Heart left ventricle (tissue), 16 donors: Measurements from ENCODE around the gene GLTPD2. TPM values are rescaled to one million over a fixed set of nuclear protein-coding genes. Genes with fewer than 3 reads are reported as not detected.
"Not testable (repeated sequence)": the region's sequence is repeated elsewhere in the genome, so short reads cannot be mapped to it uniquely, and the experiment has no call there.

Experiments
- ATAC-seq, 4 donors: fragments of 200-7000 bp; cut with Tn5 transposase; one replicate each; pipeline ENCODE4 v1.9.1; 2020 to 2022; ENCODE audit warnings: moderate library complexity in 4 of 4, mild to moderate bottlenecking in 3 of 4, moderate number of reproducible peaks in 1 of 4
- DNase-seq, 5 donors: peaks; one replicate each; pipeline ENCODE4 v3.0.0-alpha.2; 2020
- H3K27ac ChIP-seq, 12 donors: fragments of 200-600 bp; sonication (generic) in 4 of 12; one replicate each; pipeline versions ENCODE4 v1.5.0 to v1.8.0; 2016 to 2022; ENCODE audit warnings: mild to moderate bottlenecking in 2 of 12
- H3K27me3 ChIP-seq, 9 donors: fragments of 200-600 bp; sonication (generic) in 2 of 9; one replicate each; pipeline versions ENCODE4 v1.5.1 to v1.8.0; 2016 to 2022; ENCODE audit warnings: mild to moderate bottlenecking in 3 of 9
- H3K36me3 ChIP-seq, 9 donors: fragments of 200-600 bp; sonication (generic) in 2 of 9; one replicate each; pipeline versions ENCODE4 v1.5.0 to v1.8.0; 2018 to 2022; ENCODE audit warnings: mild to moderate bottlenecking in 2 of 9
- H3K4me1 ChIP-seq, 12 donors: fragments of 200-600 bp; sonication (generic) in 4 of 12; one replicate each; pipeline versions ENCODE4 v1.5.0 to v1.8.0; 2016 to 2022; ENCODE audit warnings: mild to moderate bottlenecking in 3 of 12
- H3K4me3 ChIP-seq, 12 donors: fragments of 200-600 bp; sonication (generic) in 4 of 12; one replicate each; pipeline versions ENCODE4 v1.5.0 to v1.8.0; 2017 to 2022; ENCODE audit warnings: mild to moderate bottlenecking in 9 of 12, moderate library complexity in 4 of 12
- H3K9me3 ChIP-seq, 12 donors: fragments of 200-600 bp; sonication (generic) in 4 of 12; one replicate each; pipeline versions ENCODE4 v1.5.0 to v1.8.0; 2016 to 2022; ENCODE audit warnings: mild to moderate bottlenecking in 1 of 12
- POLR2A ChIP-seq, 2 donors: fragments of 450-650 bp; IDR thresholded peaks; one replicate each; pipeline ENCODE4 v1.6.1; 2017; ENCODE audit warnings: antibody characterized with exemption in 2 of 2, mild to moderate bottlenecking in 2 of 2, moderate library complexity in 2 of 2
- WGBS, 4 donors: extraction: QIAGEN DNeasy Blood & Tissue Kit in 2 of 4; methylation state at CpG; one replicate each; pipeline versions ENCODE4 v1.1.5 to v1.1.7; 2013 to 2018; 5-methylcytosine and 5-hydroxymethylcytosine counted together
- intact Hi-C, 10 donors: fragments of 100-400 bp; cut with DNase I; formaldehyde crosslinking; loops; one replicate each; pipeline versions ENCODE4 v1.11.1 to v1.14.2; 2022
- polyA plus RNA-seq, 2 donors: library from polyadenylated mRNA; stranded (reverse); fragments of 200-250 nt; gene quantifications; one replicate each; pipeline ENCODE4 v1.2.3, GENCODE V29; 2013
- total RNA-seq, 9 donors: library from RNA; depleted of rRNA in 2 of 9; stranded (reverse); fragments of >200 nt in 2 of 9; fragmentation: NEBNext Ultra II Directional in 3 of 9; extraction: Animal tissue kit (Norgen Biotek cat#: 25700) in 3 of 9; gene quantifications; one replicate each; pipeline versions ENCODE4 v1.1.0 to v1.2.4, GENCODE V29; 2016 to 2023
- TF ChIP-seq, protein P1 (sequence below), 12 donors: fragments of 200-600 bp; sonication (generic) in 4 of 12; IDR thresholded peaks; one replicate each; pipeline versions ENCODE4 v1.5.0 to v1.8.0; 2018 to 2022; ENCODE audit warnings: antibody characterized with exemption in 12 of 12, mild to moderate bottlenecking in 5 of 12
- donor health status: ischemic (EF 13 %, LVEDD 7.1; RV severe dilation, severe dysfunction).
- donor health status: healthy with polysubstance abuse.
- donor health status: DM: no; HTN: yes; CAD: no.
- donor health status: DM: no; HTN: no; CAD: no.
- donor health status: ischemic (EF 25% LVEDD 6.9; RV normal size, moderate dysfunction).
- donor health status: ischemic (EF 25% LVEDD 5.7; RV mildly dilated, moderate dysfunction).
- donor health status: healthy.
- donor health status: DM: yes; HTN: yes; CAD: no.
- donor health status: ischemic (EF 35%, LVEDD 5.7; RV mildly dilated, moderate dysfunction).
- donor health status: nonischemic (EF 11% LVEDD 7.7; RV severe dilation, severe dysfunction).
- donor health status: DM: yes; HTN: yes; CAD: no.
- donor health status: PGD.
- donor health status: ischemic (EF 29% LVEDD 5.4; RV normal size, mild dysfunction).
- donor health status: nonischemic (EF 23%, LVEDD 6.1; RV moderate dilation, normal function).

Gene GLTPD2
- total and polyA plus RNA-seq, 11 donors, result not detected

DNA sequence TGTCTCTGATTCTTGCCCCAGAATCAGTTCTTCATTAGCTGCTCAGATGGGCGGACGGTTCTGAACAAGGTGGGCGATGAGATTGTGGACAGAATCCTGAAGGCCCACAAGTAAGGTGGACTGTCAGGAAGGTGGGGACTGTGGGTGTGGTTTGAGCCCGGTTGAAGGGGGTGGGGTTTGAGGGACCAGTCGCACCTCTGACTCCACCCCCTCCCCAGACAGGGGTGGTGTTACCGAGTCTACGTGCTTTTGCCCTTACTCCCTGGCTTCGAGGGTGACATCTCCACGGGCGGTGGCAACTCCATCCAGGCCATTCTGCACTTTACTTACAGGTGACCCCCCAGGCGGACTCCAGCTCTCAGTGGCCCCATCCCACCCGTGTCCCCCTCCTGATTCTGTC lies 29.5 kb downstream of the GLTPD2 start:
- ATAC-seq (no peak), DNase-seq (no peak)
- Histone ChIP-seq H3K4me1 (peaks cover 0 to under 1% (median 0%) of the 10 kb centered on the region in 12 donors), H3K9me3 (no peaks in the 10 kb centered on the region), H3K4me3 (no peak overlapping the region), H3K27me3 (no peaks in the 10 kb centered on the region), H3K27ac (no peak overlapping the region), H3K36me3 (peaks cover 0 to 80% (median 39%) of the 10 kb centered on the region in 9 donors)
- no peak for TF ChIP-seq POLR2A (IDR thresholded peaks at IDR 0.05)
- TF ChIP-seq, protein P1, sequence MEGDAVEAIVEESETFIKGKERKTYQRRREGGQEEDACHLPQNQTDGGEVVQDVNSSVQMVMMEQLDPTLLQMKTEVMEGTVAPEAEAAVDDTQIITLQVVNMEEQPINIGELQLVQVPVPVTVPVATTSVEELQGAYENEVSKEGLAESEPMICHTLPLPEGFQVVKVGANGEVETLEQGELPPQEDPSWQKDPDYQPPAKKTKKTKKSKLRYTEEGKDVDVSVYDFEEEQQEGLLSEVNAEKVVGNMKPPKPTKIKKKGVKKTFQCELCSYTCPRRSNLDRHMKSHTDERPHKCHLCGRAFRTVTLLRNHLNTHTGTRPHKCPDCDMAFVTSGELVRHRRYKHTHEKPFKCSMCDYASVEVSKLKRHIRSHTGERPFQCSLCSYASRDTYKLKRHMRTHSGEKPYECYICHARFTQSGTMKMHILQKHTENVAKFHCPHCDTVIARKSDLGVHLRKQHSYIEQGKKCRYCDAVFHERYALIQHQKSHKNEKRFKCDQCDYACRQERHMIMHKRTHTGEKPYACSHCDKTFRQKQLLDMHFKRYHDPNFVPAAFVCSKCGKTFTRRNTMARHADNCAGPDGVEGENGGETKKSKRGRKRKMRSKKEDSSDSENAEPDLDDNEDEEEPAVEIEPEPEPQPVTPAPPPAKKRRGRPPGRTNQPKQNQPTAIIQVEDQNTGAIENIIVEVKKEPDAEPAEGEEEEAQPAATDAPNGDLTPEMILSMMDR (IDR thresholded peaks at IDR 0.05), result no peak
- intact Hi-C loops, result no loop called here
- 78 to 84% (median 83%) methylated on average over 12 of the region's 12 CpGs for WGBS, 4 donors

DNA sequence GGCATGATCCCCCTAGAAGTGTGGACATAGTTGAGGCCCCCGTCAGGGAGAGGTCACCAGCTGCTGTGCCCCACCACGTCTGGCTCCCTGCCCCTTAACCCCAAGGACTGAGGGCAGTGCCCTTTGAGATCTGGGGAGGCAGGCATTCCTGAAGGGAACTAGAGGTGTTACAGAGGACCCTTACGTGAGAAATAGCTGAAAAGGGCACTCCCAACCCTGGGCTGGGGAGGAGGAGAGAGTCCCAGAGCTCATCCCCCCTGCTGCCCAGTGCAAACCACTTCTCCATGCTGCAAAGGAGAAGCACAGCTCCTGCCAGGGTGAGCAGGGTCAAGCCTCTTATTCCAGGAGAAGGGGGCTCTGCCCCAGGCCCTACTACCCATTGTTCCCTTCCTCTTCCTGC lies 34.1 kb downstream of the GLTPD2 start:
- TF ChIP-seq, protein P1 (IDR thresholded peaks at IDR 0.05), result no peak
- no peak for TF ChIP-seq POLR2A (IDR thresholded peaks at IDR 0.05)
- no peaks in the 10 kb centered on the region for H3K9me3 ChIP-seq
- H3K4me3 ChIP-seq, result no peak overlapping the region
- intact Hi-C loops, result loop anchor here in 1 of 10 donors (10.0 kb wide), 1 partner anchor 52 kb away; no protein-coding TSS in a partner anchor
- ATAC-seq (no peak), DNase-seq (no peak)
- H3K27ac ChIP-seq, result no peak overlapping the region
- no peaks in the 10 kb centered on the region for H3K4me1 ChIP-seq
- peaks cover 0 to 48% (median 22%) of the 10 kb centered on the region in 9 donors for H3K36me3 ChIP-seq
- no peaks in the 10 kb centered on the region for H3K27me3 ChIP-seq
- WGBS, 4 donors, result 65 to 91% (median 81%) methylated on average over 3 of the region's 3 CpGs

DNA sequence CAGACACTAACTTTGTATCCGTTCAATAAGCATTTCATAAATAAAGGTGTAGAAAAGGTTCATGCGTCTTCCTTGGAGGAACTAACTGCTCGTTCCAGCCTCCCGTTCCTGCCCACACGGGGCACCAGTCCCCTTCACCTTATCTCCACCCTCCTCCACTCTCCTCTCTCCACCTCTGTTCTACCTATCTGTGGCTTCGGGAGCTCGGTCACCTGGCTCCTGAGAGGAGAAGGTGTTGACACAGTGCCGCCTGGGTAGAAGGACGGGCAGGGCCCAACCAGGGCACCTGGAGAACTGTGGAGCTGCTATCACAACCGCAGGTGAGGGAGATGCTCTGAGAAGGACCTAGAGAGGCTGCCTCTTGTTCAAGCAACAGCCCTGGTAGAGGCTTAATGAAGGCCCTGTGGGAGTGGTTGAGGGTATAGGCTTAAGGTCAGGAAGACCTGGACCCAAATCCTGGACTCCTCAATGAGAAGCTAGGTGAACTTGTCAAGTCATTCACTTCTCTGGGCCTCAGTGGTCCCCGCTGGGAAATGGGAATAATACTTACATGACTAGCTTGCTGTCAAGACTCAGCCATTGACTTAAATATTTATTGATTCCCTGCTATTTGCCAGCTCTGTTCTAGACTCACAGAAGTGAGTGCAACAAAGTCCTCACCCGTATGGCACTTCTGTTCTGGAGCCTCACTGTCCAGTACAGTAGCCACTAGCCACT lies 34.8 kb downstream of the GLTPD2 start:
- no peaks in the 10 kb centered on the region for H3K4me1 ChIP-seq
- peaks cover 0 to 41% (median 21%) of the 10 kb centered on the region in 9 donors for H3K36me3 ChIP-seq
- DNase-seq (no peak), ATAC-seq (no peak)
- H3K27me3 ChIP-seq, result no peaks in the 10 kb centered on the region
- no peak overlapping the region for H3K27ac ChIP-seq
- H3K9me3 ChIP-seq, result no peaks in the 10 kb centered on the region
- whole genome bisulfite sequencing, 4 donors, result 79 to 82% (median 80%) methylated on average over 12 of the region's 12 CpGs
- TF ChIP-seq, protein P1 (IDR thresholded peaks at IDR 0.05), result no peak
- intact Hi-C loops, result loop anchor here in 1 of 10 donors (10.0 kb wide), 1 partner anchor 51 kb away; no protein-coding TSS in a partner anchor
- H3K4me3 ChIP-seq, result no peak overlapping the region

DNA sequence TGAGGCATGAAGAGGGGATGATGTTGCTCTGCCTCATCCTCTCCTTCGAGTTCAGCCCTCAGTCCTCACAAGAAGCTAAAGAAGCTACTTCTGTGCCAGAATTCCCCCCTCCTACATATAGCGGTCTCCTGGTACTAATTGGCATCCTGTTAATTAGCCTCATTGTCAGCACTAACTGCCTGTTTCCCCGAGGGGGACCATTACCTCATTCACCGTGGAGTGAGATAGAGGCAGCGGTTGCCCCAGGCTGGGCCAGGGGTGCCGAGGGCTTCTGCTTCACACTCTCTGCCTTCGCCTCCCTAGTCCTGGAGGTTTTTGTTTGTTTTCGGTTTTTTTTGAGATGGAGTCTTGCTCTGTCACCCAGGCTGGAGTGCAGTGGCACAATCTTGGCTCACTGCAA lies 38.6 kb downstream of the GLTPD2 start:
- peaks cover 0 to 14% (median 8%) of the 10 kb centered on the region in 9 donors for H3K36me3 ChIP-seq
- no peak overlapping the region for H3K4me3 ChIP-seq
- no peak overlapping the region for H3K27ac ChIP-seq
- H3K9me3 ChIP-seq, result no peaks in the 10 kb centered on the region
- H3K27me3 ChIP-seq, result no peaks in the 10 kb centered on the region
- peaks cover 0 to 1% (median 0%) of the 10 kb centered on the region in 12 donors for H3K4me1 ChIP-seq
- TF ChIP-seq, protein P1 (IDR thresholded peaks at IDR 0.05), result no peak
- TF ChIP-seq POLR2A (IDR thresholded peaks at IDR 0.05), result no peak
- ATAC-seq, result no peak
- intact Hi-C loops, result loop anchor here in 1 of 10 donors (10.0 kb wide), 1 partner anchor 47 kb away; no protein-coding TSS in a partner anchor
- no peak for DNase-seq
- 67 to 75% (median 73%) methylated on average over 8 of the region's 8 CpGs for WGBS, 4 donors

DNA sequence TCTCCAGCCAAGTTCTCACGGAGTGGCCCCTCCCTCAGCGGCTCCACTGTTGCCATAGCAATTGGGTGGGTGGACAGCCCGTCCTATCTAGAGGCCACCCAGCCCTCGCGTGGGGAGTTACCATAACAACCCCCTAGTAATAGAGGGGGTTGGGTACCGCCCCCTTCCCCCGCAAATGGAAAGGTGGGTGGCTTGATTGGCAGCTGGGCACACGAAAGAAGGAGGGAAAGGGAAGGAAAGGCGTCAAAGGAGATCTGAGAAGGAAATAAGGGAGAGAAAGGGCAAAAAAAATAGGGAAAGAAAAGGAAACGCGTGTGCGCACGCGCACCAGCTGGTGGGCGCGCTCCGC lies 44.0 kb downstream of the GLTPD2 start:
- not testable (repeated sequence) for H3K36me3 ChIP-seq, H3K9me3 ChIP-seq, H3K27me3 ChIP-seq, DNase-seq
- intact Hi-C loops, result loop anchor here in 4 of 10 donors (1.0 to 10.0 kb wide), 6 partner anchors 26 to 52 kb away; partner anchors contain the start of genes PLD2 (in 1 of the 4) and PSMB6 (in 1 of the 4)
- WGBS, 4 donors, result 0 to 1% (median 0%) methylated on average over 10 to 14 of the region's 17 CpGs
- peak in 2 of 4 donors; percentile 5 to 13 for ATAC-seq
- Histone ChIP-seq H3K4me3 (peak overlapping the region; percentile 59 to 99 (median 88)), H3K27ac (peak overlapping the region in 11 of 12 donors; percentile 80 to 98 (median 91)), H3K4me1 (peaks cover 4 to 44% (median 33%) of the 10 kb centered on the region in 12 donors)
